Adrenal gland (tissue), 12 donors: ENCODE measurements around the gene MAGOHB. TPM values are rescaled to one million over a fixed set of nuclear protein-coding genes. Genes with fewer than 3 reads are reported as not detected.
"Not testable (repeated sequence)": the region's sequence is repeated elsewhere in the genome, so short reads cannot be mapped to it uniquely, and the experiment has no call there.

Experiments
- DNase-seq, 7 donors: peaks; one replicate each; pipeline ENCODE4 v3.0.0-alpha.2; 2019 to 2020
- H3K27ac ChIP-seq, 5 donors: fragments of 200-600 bp; sonication (generic) in 4 of 5; 1 replicate in 3 of 5; 2 replicates in 2 of 5; pipeline versions ENCODE4 v1.5.1 to v1.8.0; 2016 to 2020; ENCODE audit warnings: mild to moderate bottlenecking in 1 of 5
- H3K27me3 ChIP-seq: fragments of 200-600 bp; 2 replicates; pipeline ENCODE4 v1.8.0; 2021
- H3K36me3 ChIP-seq, 2 donors: fragments of 200-600 bp; replicated peaks in 1 of 2; 1 replicate in 1 of 2; 2 replicates in 1 of 2; pipeline versions ENCODE4 v1.5.1 to v1.8.0; 2018 to 2022
- H3K4me1 ChIP-seq, 2 donors: fragments of 200-600 bp; replicated peaks in 1 of 2; 1 replicate in 1 of 2; 2 replicates in 1 of 2; pipeline versions ENCODE4 v1.5.1 to v1.8.0; 2018 to 2021
- H3K4me3 ChIP-seq, 4 donors: fragments of 200-600 bp; sonication (generic) in 3 of 4; one replicate each; pipeline ENCODE4 v1.5.1; 2016 to 2018
- H3K9me3 ChIP-seq, 3 donors: fragments of 200-600 bp; sonication (generic) in 1 of 3; replicated peaks in 1 of 3; 1 replicate in 2 of 3; 2 replicates in 1 of 3; pipeline versions ENCODE4 v1.5.1 to v1.8.0; 2016 to 2021
- CTCF ChIP-seq, 6 experiments: fragments of 450-650 bp in 4 of 6; fragments of 200-600 bp in 2 of 6; sonication (generic) in 1 of 6; IDR thresholded peaks; 1 replicate in 5 of 6; 2 replicates in 1 of 6; pipeline versions ENCODE4 v1.5.1 to v1.8.0; 2016 to 2021; ENCODE audit warnings: antibody characterized with exemption in 6 of 6, mild to moderate bottlenecking in 2 of 6, moderate library complexity in 1 of 6
- POLR2A ChIP-seq, 2 donors: fragments of 450-650 bp; IDR thresholded peaks; one replicate each; pipeline ENCODE4 v1.6.1; 2017; ENCODE audit warnings: antibody characterized with exemption in 2 of 2, mild to moderate bottlenecking in 2 of 2, moderate library complexity in 1 of 2
- WGBS, 4 donors: extraction: QIAGEN DNeasy Blood & Tissue Kit in 2 of 4; methylation state at CpG; one replicate each; pipeline versions ENCODE4 v1.1.5 to v1.1.7; 2013 to 2017; 5-methylcytosine and 5-hydroxymethylcytosine counted together
- intact Hi-C, 2 donors: fragments of 100-400 bp; cut with DNase I; formaldehyde crosslinking; loops; one replicate each; pipeline versions ENCODE4 v1.14.1 to v1.15.0; 2022 to 2023
- polyA plus RNA-seq, 3 donors: library from polyadenylated mRNA; stranded (reverse); fragments of 200-250 nt in 2 of 3; fragments of 350-450 nt in 1 of 3; fragmentation: Illumina TruSeq in 1 of 3; extraction: RNeasy Lipid Tissue Mini Kit (QIAGEN cat#74804) in 1 of 3; gene quantifications; one replicate each; pipeline ENCODE4 v1.2.3, GENCODE V29; 2013 to 2014
- total RNA-seq, 9 donors: library from RNA; depleted of rRNA in 4 of 9; stranded (reverse); fragments of >200 nt in 4 of 9; fragments of 120-200 nt in 1 of 9; fragmentation: NEBNext Ultra II Directional in 1 of 9; extraction: Animal tissue kit (Norgen Biotek cat#: 25700) in 1 of 9; gene quantifications; one replicate each; pipeline versions ENCODE4 v1.1.0 to v1.2.4, GENCODE V29; 2013 to 2023
- donor health status: healthy with polysubstance abuse.
- donor health status: Bipolar disorder and iron deficiency.
- donor health status: DM: yes; HTN: yes; CAD: no.
- donor health status: DM: no; HTN: no; CAD: no.
- donor health status: DM: no; HTN: no; CAD: no.
- donor health status: DM: yes; HTN: yes; CAD: no.

Gene MAGOHB
- total and polyA plus RNA-seq, 12 donors, result 4.4 to 38.7 (median 19.3) TPM

GRCh38 chr12:10652192-10652591 lies 38.8 kb upstream of the MAGOHB start:
- TF ChIP-seq CTCF (IDR thresholded peaks at IDR 0.05) (no peak), POLR2A (IDR thresholded peaks at IDR 0.05) (no peak)
- no peak overlapping the region for H3K27ac ChIP-seq
- 58 to 59% (median 59%) methylated on average over 3 of the region's 3 CpGs for WGBS, 4 donors
- no peaks in the 10 kb centered on the region for H3K4me1 ChIP-seq
- intact Hi-C loops, result no loop called here
- H3K36me3 ChIP-seq, result no peaks in the 10 kb centered on the region
- no peaks in the 10 kb centered on the region for H3K27me3 ChIP-seq
- no peak for DNase-seq
- no peaks in the 10 kb centered on the region for H3K9me3 ChIP-seq
- H3K4me3 ChIP-seq, result no peak overlapping the region

- intact Hi-C loops, H3K4me3 ChIP-seq, H3K27me3 ChIP-seq, H3K4me1 ChIP-seq, H3K36me3 ChIP-seq, H3K27ac ChIP-seq, H3K9me3 ChIP-seq, DNase-seq: not testable (repeated sequence)
Measured at GRCh38 chr12:10646576-10646975, 33.2 kb upstream of the MAGOHB start.

GRCh38 chr12:10645910-10646309 lies 32.5 kb upstream of the MAGOHB start:
- DNase-seq, result no peak
- H3K27me3 ChIP-seq, result no peaks in the 10 kb centered on the region
- H3K27ac ChIP-seq, result no peak overlapping the region
- no peaks in the 10 kb centered on the region for H3K9me3 ChIP-seq
- H3K4me1 ChIP-seq, result no peaks in the 10 kb centered on the region
- TF ChIP-seq POLR2A (IDR thresholded peaks at IDR 0.05), result no peak
- no peak for TF ChIP-seq CTCF (IDR thresholded peaks at IDR 0.05)
- 43 to 67% (median 45%) methylated on average over 4 of the region's 4 CpGs for WGBS, 4 donors
- no peak overlapping the region for H3K4me3 ChIP-seq
- intact Hi-C loops, result no loop called here
- H3K36me3 ChIP-seq, result no peaks in the 10 kb centered on the region

- H3K4me3 ChIP-seq, result no peak overlapping the region
Measured at GRCh38 chr12:10641735-10642500, 28.5 kb upstream of the MAGOHB start.

More at GRCh38 chr12:10641735-10642500, 28.5 kb upstream of the MAGOHB start:
- H3K9me3 ChIP-seq, result no peaks in the 10 kb centered on the region
- 48 to 65% (median 58%) methylated on average over 6 of the region's 6 CpGs for WGBS, 4 donors
- H3K4me1 ChIP-seq, result no peaks in the 10 kb centered on the region
- DNase-seq, result no peak
- no peaks in the 10 kb centered on the region for H3K27me3 ChIP-seq
- intact Hi-C loops, result no loop called here
- TF ChIP-seq POLR2A (IDR thresholded peaks at IDR 0.05) (no peak), CTCF (IDR thresholded peaks at IDR 0.05) (no peak)
- no peak overlapping the region for H3K27ac ChIP-seq
- H3K36me3 ChIP-seq, result no peaks in the 10 kb centered on the region
